Pancreas (tissue), 10 donors: ENCODE measurements around the gene BFAR. TPM values are rescaled to one million over a fixed set of nuclear protein-coding genes. Genes with fewer than 3 reads are reported as not detected.

Experiments
- ATAC-seq, 4 donors: fragments of 200-7000 bp; cut with Tn5 transposase; one replicate each; pipeline versions ENCODE4 v1.8.0 to v1.9.1; 2020; ENCODE audit warnings: mild to moderate bottlenecking in 4 of 4, moderate library complexity in 4 of 4
- DNase-seq, 6 donors: peaks; one replicate each; pipeline ENCODE4 v3.0.0-alpha.2; 2020
- FAIRE-seq: peaks from 2 replicates; lab custom pipeline; 2012; peaks lifted over from hg19 to GRCh38; lab: Jason Lieb, UNC
- H3K27ac ChIP-seq, 4 donors: fragments of 200-600 bp; sonication (generic); 1 replicate in 3 of 4; 2 replicates in 1 of 4; pipeline versions ENCODE4 v1.5.0 to v1.8.0; 2020
- H3K27me3 ChIP-seq, 4 donors: fragments of 200-600 bp; one replicate each; pipeline ENCODE4 v1.8.0; 2021
- H3K36me3 ChIP-seq, 3 donors: fragments of 200-600 bp; sonication (generic) in 1 of 3; one replicate each; pipeline versions ENCODE4 v1.5.0 to v1.8.0; 2020 to 2021
- H3K4me1 ChIP-seq, 3 donors: fragments of 200-600 bp; one replicate each; pipeline ENCODE4 v1.8.0; 2021
- H3K4me3 ChIP-seq, 4 donors: fragments of 200-600 bp; sonication (generic) in 2 of 4; one replicate each; pipeline versions ENCODE4 v1.5.0 to v1.8.0; 2020 to 2021
- H3K9me3 ChIP-seq, 4 donors: fragments of 200-600 bp; one replicate each; pipeline ENCODE4 v1.8.0; 2021
- WGBS, 2 donors: extraction: QIAGEN DNeasy Blood & Tissue Kit; methylation state at CpG; one replicate each; pipeline ENCODE4 v1.1.7; 2013; 5-methylcytosine and 5-hydroxymethylcytosine counted together
- intact Hi-C, 3 donors: fragments of 100-400 bp; cut with DNase I; formaldehyde crosslinking; loops; one replicate each; pipeline versions ENCODE4 v1.11.1 to v1.14.2; 2022
- polyA plus RNA-seq, 2 donors: library from polyadenylated mRNA; stranded (reverse); fragments of 200-250 nt; gene quantifications; one replicate each; pipeline ENCODE4 v1.2.3, GENCODE V29; 2013
- total RNA-seq, 6 donors: library from RNA; stranded (reverse); fragmentation: NEBNext Ultra II Directional in 4 of 6; extraction: Animal tissue kit (Norgen Biotek cat#: 25700) in 4 of 6; gene quantifications; one replicate each; pipeline versions ENCODE4 v1.2.1 to v1.2.4, GENCODE V29; 2021 to 2023
- TF ChIP-seq, protein P1 (sequence below), 4 donors: fragments of 200-600 bp; sonication (generic) in 3 of 4; IDR thresholded peaks; one replicate each; pipeline versions ENCODE4 v1.5.0 to v1.8.0; 2021; ENCODE audit warnings: antibody characterized with exemption in 4 of 4
- donor health status: healthy with polysubstance abuse.
- donor health status: DM: no; HTN: no; CAD: no; lungs with moderate emphysema.
- donor health status: DM: no; HTN: no; CAD: no.
- donor health status: control.
- donor health status: control.
- donor health status: Bipolar disorder and iron deficiency.
- donor health status: DM: yes; HTN: yes; CAD: no.
- donor health status: DM: no; HTN: no; CAD: no.
- donor health status: DM: no; HTN: no; CAD: no.
- donor health status: DM: yes; HTN: yes; CAD: no.

Gene BFAR, protein sequence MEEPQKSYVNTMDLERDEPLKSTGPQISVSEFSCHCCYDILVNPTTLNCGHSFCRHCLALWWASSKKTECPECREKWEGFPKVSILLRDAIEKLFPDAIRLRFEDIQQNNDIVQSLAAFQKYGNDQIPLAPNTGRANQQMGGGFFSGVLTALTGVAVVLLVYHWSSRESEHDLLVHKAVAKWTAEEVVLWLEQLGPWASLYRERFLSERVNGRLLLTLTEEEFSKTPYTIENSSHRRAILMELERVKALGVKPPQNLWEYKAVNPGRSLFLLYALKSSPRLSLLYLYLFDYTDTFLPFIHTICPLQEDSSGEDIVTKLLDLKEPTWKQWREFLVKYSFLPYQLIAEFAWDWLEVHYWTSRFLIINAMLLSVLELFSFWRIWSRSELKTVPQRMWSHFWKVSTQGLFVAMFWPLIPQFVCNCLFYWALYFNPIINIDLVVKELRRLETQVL
- 10 to 100 TPM; 35.6 to 55.6 (median 44.9) TPM for total RNA-seq
- 10 to 100 TPM; 26.6 to 26.7 TPM for polyA plus RNA-seq

DNA sequence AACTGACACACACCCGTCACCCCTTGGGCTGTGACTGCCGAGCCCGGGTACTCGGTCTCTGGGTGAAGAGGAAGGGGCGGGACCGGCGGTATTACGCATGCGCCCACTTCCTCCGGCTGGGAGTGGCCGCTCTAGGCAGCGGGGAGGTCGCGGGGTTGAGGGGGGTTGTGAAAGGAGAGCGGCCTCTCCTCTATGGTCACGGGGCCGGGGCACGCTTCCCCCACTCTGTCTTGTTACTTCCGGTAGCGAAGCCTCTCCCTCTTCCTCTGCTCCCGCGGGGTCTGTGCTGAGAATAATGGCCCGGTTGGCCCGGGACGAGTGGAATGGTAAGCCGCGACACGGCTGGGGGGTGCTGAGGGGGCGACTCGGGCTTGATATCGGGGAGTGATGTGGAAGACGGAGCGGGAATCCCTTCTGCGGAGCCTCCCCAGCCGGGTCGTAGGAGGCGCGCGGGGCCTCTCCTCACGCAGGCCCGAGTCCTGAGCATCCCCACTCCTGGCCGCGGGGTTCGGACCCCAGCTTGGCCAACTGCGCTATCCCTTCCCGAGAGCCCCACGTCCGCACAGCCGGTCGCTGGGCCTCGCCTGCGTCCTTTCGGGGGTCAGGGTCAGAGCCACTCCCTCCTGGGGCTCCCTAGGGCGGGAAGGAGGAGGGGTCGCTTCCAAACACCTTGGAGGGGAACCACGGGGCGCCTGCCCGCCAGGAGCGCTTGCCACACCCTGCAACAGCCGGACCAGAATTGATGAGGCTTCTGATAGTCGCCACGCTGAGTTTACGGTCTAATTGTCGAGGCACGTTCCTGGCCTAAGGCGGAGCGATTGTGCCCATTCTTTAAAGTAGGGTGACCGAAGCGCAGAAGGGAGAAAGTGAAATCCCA is at the start of gene BFAR:
Gene BFAR, plus strand, starts transcription at position 259 of the 877 bp plus-strand sequence. CDS start 11,396 bp downstream, outside the sequence.
- FAIRE-seq = peak; percentile 51

DNA sequence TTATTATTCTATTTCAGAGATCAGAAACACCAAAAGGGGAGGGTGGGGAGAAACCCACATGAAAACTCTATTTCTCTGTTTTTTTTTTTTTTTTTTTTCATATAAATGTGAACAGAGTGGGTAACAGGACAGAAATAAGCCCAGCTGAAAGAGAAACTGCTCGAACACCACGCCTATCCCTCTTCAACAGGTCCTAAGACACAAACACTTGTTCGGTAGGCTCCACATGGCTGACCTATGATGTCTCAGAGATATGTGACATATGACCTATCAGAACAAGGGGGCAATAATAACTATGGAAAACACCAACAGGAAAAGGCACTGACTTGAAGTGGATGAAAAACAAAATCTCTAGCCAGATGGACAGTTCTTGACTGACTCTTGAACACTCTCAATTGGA is 47.5 kb upstream of the BFAR start:
- Histone ChIP-seq H3K27me3 (no peaks in the 10 kb centered on the region), H3K4me3 (no peak overlapping the region), H3K36me3 (peaks cover 0 to 29% (median 9%) of the 10 kb centered on the region in 3 donors), H3K27ac (no peak overlapping the region), H3K4me1 (no peaks in the 10 kb centered on the region), H3K9me3 (no peaks in the 10 kb centered on the region)
- WGBS, 2 donors = 92 to 94% methylated on average over 3 of the region's 3 CpGs
- no peak for DNase-seq
- TF ChIP-seq, protein P1, sequence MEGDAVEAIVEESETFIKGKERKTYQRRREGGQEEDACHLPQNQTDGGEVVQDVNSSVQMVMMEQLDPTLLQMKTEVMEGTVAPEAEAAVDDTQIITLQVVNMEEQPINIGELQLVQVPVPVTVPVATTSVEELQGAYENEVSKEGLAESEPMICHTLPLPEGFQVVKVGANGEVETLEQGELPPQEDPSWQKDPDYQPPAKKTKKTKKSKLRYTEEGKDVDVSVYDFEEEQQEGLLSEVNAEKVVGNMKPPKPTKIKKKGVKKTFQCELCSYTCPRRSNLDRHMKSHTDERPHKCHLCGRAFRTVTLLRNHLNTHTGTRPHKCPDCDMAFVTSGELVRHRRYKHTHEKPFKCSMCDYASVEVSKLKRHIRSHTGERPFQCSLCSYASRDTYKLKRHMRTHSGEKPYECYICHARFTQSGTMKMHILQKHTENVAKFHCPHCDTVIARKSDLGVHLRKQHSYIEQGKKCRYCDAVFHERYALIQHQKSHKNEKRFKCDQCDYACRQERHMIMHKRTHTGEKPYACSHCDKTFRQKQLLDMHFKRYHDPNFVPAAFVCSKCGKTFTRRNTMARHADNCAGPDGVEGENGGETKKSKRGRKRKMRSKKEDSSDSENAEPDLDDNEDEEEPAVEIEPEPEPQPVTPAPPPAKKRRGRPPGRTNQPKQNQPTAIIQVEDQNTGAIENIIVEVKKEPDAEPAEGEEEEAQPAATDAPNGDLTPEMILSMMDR (IDR thresholded peaks at IDR 0.05) = no peak
- no peak for ATAC-seq
- intact Hi-C loops = no loop called here
- FAIRE-seq = no peak

More for the DNA sequence above, at the start of gene BFAR:
- DNase-seq (peak; percentile 98 to 100 (median 99)), ATAC-seq (peak; percentile 86 to 94 (median 88))
- no peaks in the 10 kb centered on the region for H3K27me3 ChIP-seq
- TF ChIP-seq, protein P1 (IDR thresholded peaks at IDR 0.05) = no peak
- no peaks in the 10 kb centered on the region for H3K36me3 ChIP-seq
- H3K4me1 ChIP-seq = peaks cover 3 to 26% (median 18%) of the 10 kb centered on the region in 3 donors
- 0 to 1% methylated on average over 67 to 69 of the region's 69 CpGs for WGBS, 2 donors
- intact Hi-C loops = no loop called here
- peak within 1 kb of the TSS; percentile 72 to 99 (median 94) for H3K4me3 ChIP-seq
- H3K9me3 ChIP-seq = no peaks in the 10 kb centered on the region
- peak within 1 kb of the TSS; percentile 66 to 86 (median 78) for H3K27ac ChIP-seq

DNA sequence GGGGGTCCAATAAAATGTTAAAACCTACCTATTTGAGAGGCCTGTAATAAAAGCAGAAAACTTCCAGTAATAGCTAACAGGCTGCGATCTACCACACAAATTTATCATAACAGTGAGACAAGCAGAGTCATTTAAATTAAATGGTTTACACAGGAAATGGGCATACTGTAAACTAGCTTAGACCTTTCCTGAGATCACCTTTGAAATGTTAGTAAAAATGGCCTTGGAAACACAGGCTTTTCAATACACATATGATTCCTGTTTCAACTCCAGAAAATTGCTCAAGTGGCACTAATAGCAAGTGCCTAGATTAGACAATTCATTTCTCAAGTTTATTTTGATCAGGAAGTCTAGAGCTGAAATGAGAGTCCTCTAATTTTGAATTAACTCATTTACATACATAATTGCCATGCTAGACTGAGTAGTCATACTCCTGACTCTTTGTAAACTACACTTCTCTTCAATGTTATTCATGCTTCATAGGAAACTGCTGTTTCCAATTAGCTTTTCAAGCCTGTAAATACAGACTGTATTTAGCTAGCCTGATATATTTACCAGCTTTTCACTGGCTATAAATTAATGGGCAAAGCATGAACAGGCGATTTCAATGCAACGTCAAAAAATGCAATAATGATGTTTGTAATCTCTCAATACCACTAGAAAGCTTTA is 46.0 kb upstream of the BFAR start:
- H3K36me3 ChIP-seq = peaks cover 0 to 29% (median 12%) of the 10 kb centered on the region in 3 donors
- H3K4me3 ChIP-seq = no peak overlapping the region
- intact Hi-C loops = no loop called here
- H3K4me1 ChIP-seq = no peaks in the 10 kb centered on the region
- TF ChIP-seq, protein P1 (IDR thresholded peaks at IDR 0.05) = no peak
- H3K9me3 ChIP-seq = no peaks in the 10 kb centered on the region
- no peak overlapping the region for H3K27ac ChIP-seq
- no peaks in the 10 kb centered on the region for H3K27me3 ChIP-seq
- ATAC-seq (no peak), FAIRE-seq (no peak), DNase-seq (no peak)
- 68 to 72% methylated on average over 3 of the region's 3 CpGs for WGBS, 2 donors

DNA sequence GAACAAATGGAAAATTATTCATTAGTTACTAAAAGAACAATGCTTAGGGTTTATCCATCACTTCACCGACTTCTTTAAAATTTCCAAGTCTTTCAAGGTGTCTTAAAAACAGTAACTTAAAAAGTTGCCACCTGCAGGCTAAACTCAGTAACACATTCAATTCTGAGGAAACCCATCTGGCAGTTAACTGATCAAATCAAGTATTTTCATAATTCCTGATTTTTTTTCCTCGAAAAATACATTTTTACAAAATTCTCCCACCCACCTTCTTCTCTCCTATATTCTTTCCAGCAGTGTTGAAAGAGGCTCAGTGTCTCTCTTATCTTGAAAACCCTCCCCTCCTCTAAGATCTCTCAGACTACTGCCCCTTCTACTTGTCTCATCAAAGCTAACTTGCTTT is 32.6 kb upstream of the BFAR start:
- Histone ChIP-seq H3K27me3 (no peaks in the 10 kb centered on the region), H3K4me1 (no peaks in the 10 kb centered on the region), H3K4me3 (no peak overlapping the region), H3K9me3 (no peaks in the 10 kb centered on the region), H3K36me3 (peaks cover 0 to 42% (median 4%) of the 10 kb centered on the region in 3 donors), H3K27ac (no peak overlapping the region)
- ATAC-seq = peak in 2 of 4 donors; percentile 54 to 66
- FAIRE-seq = no peak
- no peak for DNase-seq
- TF ChIP-seq, protein P1 (IDR thresholded peaks at IDR 0.05) = peak in 2 of 4 donors; percentile 14 to 27
- intact Hi-C loops = no loop called here
- 40 to 49% methylated on average over 2 of the region's 2 CpGs for WGBS, 2 donors
